Measurements from ENCODE around the gene DNASE2B.

DNASE2B gene

GRCh38 chr1:84355556-84355955 is 42.7 kb upstream of the DNASE2B start:
- no peak for TF ChIP-seq CTCF (IDR thresholded peaks at IDR 0.05; ENCODE audit: borderline replicate concordance, insufficient read depth, low read depth, low read length)
- no peak overlapping the region for H3K4me3 ChIP-seq (ENCODE audit: low read depth, low read length)

- TF ChIP-seq CTCF (IDR thresholded peaks at IDR 0.05; ENCODE audit: borderline replicate concordance, insufficient read depth, low read depth, low read length), result no peak
Measured at GRCh38 chr1:84356881-84357280, 41.4 kb upstream of the DNASE2B start.

GRCh38 chr1:84358695-84359094 is 39.6 kb upstream of the DNASE2B start:
- H3K4me3 ChIP-seq (ENCODE audit: low read depth, low read length), result no peak overlapping the region
- TF ChIP-seq CTCF (IDR thresholded peaks at IDR 0.05; ENCODE audit: borderline replicate concordance, insufficient read depth, low read depth, low read length), result no peak

More at GRCh38 chr1:84356881-84357280, 41.4 kb upstream of the DNASE2B start:
- no peak overlapping the region for H3K4me3 ChIP-seq (ENCODE audit: low read depth, low read length)

- no peak for TF ChIP-seq CTCF (IDR thresholded peaks at IDR 0.05; ENCODE audit: borderline replicate concordance, insufficient read depth, low read depth, low read length)
- H3K4me3 ChIP-seq (ENCODE audit: low read depth, low read length), result no peak overlapping the region
Measured at GRCh38 chr1:84360316-84360715, 38.0 kb upstream of the DNASE2B start.

- no peak overlapping the region for H3K4me3 ChIP-seq (ENCODE audit: low read depth, low read length)
- no peak for TF ChIP-seq CTCF (IDR thresholded peaks at IDR 0.05; ENCODE audit: borderline replicate concordance, insufficient read depth, low read depth, low read length)
Measured at GRCh38 chr1:84361796-84362195, 36.5 kb upstream of the DNASE2B start.

GRCh38 chr1:84363019-84363418 is 35.3 kb upstream of the DNASE2B start:
- no peak for TF ChIP-seq CTCF (IDR thresholded peaks at IDR 0.05; ENCODE audit: borderline replicate concordance, insufficient read depth, low read depth, low read length)
- no peak overlapping the region for H3K4me3 ChIP-seq (ENCODE audit: low read depth, low read length)

GRCh38 chr1:84363622-84364021 is 34.7 kb upstream of the DNASE2B start:
- H3K4me3 ChIP-seq (ENCODE audit: low read depth, low read length), result no peak overlapping the region

More at GRCh38 chr1:84363622-84364021, 34.7 kb upstream of the DNASE2B start:
- no peak for TF ChIP-seq CTCF (IDR thresholded peaks at IDR 0.05; ENCODE audit: borderline replicate concordance, insufficient read depth, low read depth, low read length)

Measured in GM12875 (cell line).